ENCODE data around the gene NCKIPSD.

GRCh38 chr3:48648188-48648850 is 37.4 kb downstream of the NCKIPSD start:
- TF ChIP-seq ESRRG (CRISPR knock-in tag; IDR thresholded peaks at IDR 0.05): no peak
- no peak for TF ChIP-seq RARB (CRISPR knock-in tag; IDR thresholded peaks at IDR 0.05)
- TF ChIP-seq ARNTL (CRISPR knock-in tag; IDR thresholded peaks at IDR 0.05; ENCODE audit: borderline replicate concordance, low read depth): no peak
- no peak for TF ChIP-seq CSRNP3 (CRISPR knock-in tag; IDR thresholded peaks at IDR 0.05)
- TF ChIP-seq PATZ1 (CRISPR knock-in tag; IDR thresholded peaks at IDR 0.05; ENCODE audit: borderline replicate concordance): no peak
- TF ChIP-seq TOX (CRISPR knock-in tag; IDR thresholded peaks at IDR 0.05; ENCODE audit: borderline replicate concordance): no peak
- TF ChIP-seq GLIS3 (CRISPR knock-in tag; IDR thresholded peaks at IDR 0.05): no peak

All from SK-N-SH treated with all-trans-retinoic acid at 6 μM for 48 hours (cell line).